ENCODE measurements around the gene HOXB2. TPM values are rescaled to one million over a fixed set of nuclear protein-coding genes. Genes with fewer than 3 reads are reported as not detected.

Gene HOXB2
- polyA plus RNA-seq, 3 donors: 1.6 to 3.8 (median 3.3) TPM

GRCh38 chr17:48556229-48556575 is 11.3 kb upstream of the HOXB2 start:
- H3K4me3 Mint-ChIP-seq: peak overlapping the region in 1 of 2 donors; percentile 66
- TF ChIP-seq, protein P1, sequence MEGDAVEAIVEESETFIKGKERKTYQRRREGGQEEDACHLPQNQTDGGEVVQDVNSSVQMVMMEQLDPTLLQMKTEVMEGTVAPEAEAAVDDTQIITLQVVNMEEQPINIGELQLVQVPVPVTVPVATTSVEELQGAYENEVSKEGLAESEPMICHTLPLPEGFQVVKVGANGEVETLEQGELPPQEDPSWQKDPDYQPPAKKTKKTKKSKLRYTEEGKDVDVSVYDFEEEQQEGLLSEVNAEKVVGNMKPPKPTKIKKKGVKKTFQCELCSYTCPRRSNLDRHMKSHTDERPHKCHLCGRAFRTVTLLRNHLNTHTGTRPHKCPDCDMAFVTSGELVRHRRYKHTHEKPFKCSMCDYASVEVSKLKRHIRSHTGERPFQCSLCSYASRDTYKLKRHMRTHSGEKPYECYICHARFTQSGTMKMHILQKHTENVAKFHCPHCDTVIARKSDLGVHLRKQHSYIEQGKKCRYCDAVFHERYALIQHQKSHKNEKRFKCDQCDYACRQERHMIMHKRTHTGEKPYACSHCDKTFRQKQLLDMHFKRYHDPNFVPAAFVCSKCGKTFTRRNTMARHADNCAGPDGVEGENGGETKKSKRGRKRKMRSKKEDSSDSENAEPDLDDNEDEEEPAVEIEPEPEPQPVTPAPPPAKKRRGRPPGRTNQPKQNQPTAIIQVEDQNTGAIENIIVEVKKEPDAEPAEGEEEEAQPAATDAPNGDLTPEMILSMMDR (IDR thresholded peaks at IDR 0.05): no peak
- intact Hi-C loops (cut with micrococcal nuclease): no loop called here
- no CpG with 5 or more reads among the region's 5 CpGs for WGBS (ENCODE audit: insufficient coverage)
- H3K27ac ChIP-seq (ENCODE audit: low read depth in 1 of 2, low read length in 2 of 2): no peak overlapping the region
- H3K27ac Mint-ChIP-seq: no peak overlapping the region
- peaks cover 50 to 62% (median 56%) of the 10 kb centered on the region in 3 donors for H3K27me3 Mint-ChIP-seq (ENCODE audit: low read depth in 3 of 3)
- DNase-seq: no peak
- H3K4me3 ChIP-seq (replicated peaks in 1 of 3; ENCODE audit: low read depth in 2 of 3, low read length in 3 of 3): no peak overlapping the region
- peaks cover 14% of the 10 kb centered on the region for H3K4me1 Mint-ChIP-seq
- no peaks in the 10 kb centered on the region for H3K79me2 ChIP-seq (ENCODE audit: insufficient read depth, low read length)
- no peaks in the 10 kb centered on the region for H4K20me1 ChIP-seq (ENCODE audit: insufficient read depth, low read length)
- no peak overlapping the region for H3K4me2 ChIP-seq (replicated peaks; ENCODE audit: extremely low read depth, low read length, poor library complexity, severe bottlenecking)
- H3K9me3 Mint-ChIP-seq: peaks cover 0 to 11% (median 0%) of the 10 kb centered on the region in 7 donors
- H3K36me3 Mint-ChIP-seq: peaks cover 2 to 12% of the 10 kb centered on the region in 2 donors
- peaks cover 21 to 49% of the 10 kb centered on the region in 2 donors for H3K27me3 ChIP-seq (ENCODE audit: control insufficient read depth in 2 of 2, insufficient read depth in 2 of 2, low read length in 2 of 2)
- H3K9ac ChIP-seq (ENCODE audit: insufficient read depth, low read length, poor library complexity, severe bottlenecking): no peak overlapping the region
- H3K9me3 ChIP-seq (replicated peaks in 1 of 2; ENCODE audit: control insufficient read depth in 1 of 2, insufficient read depth in 1 of 2, low read length in 2 of 2): no peaks in the 10 kb centered on the region
- no peaks in the 10 kb centered on the region for H3K36me3 ChIP-seq (replicated peaks in 1 of 2; ENCODE audit: control insufficient read depth in 1 of 2, insufficient read depth in 2 of 2, low read length in 2 of 2)
- H3K4me1 ChIP-seq (ENCODE audit: control insufficient read depth in 1 of 2, insufficient read depth in 2 of 2, low read length in 2 of 2): peaks cover 3 to 8% of the 10 kb centered on the region in 2 donors
- no peak overlapping the region for H2AFZ ChIP-seq (ENCODE audit: insufficient read depth, low read depth, low read length, poor library complexity, severe bottlenecking)

- Histone ChIP-seq H3K9ac (ENCODE audit: insufficient read depth, low read length, poor library complexity, severe bottlenecking) (no peak overlapping the region), H3K4me1 (ENCODE audit: control insufficient read depth in 1 of 2, insufficient read depth in 2 of 2, low read length in 2 of 2) (peaks cover 3 to 8% of the 10 kb centered on the region in 2 donors), H3K36me3 (replicated peaks in 1 of 2; ENCODE audit: control insufficient read depth in 1 of 2, insufficient read depth in 2 of 2, low read length in 2 of 2) (no peaks in the 10 kb centered on the region), H3K27ac (ENCODE audit: low read depth in 1 of 2, low read length in 2 of 2) (no peak overlapping the region), H3K4me3 (replicated peaks in 1 of 3; ENCODE audit: low read depth in 2 of 3, low read length in 3 of 3) (no peak overlapping the region), H3K4me2 (replicated peaks; ENCODE audit: extremely low read depth, low read length, poor library complexity, severe bottlenecking) (peak overlapping the region; percentile 11), H3K79me2 (ENCODE audit: insufficient read depth, low read length) (no peaks in the 10 kb centered on the region), H2AFZ (ENCODE audit: insufficient read depth, low read depth, low read length, poor library complexity, severe bottlenecking) (no peak overlapping the region), H4K20me1 (ENCODE audit: insufficient read depth, low read length) (no peaks in the 10 kb centered on the region), H3K27me3 (ENCODE audit: control insufficient read depth in 2 of 2, insufficient read depth in 2 of 2, low read length in 2 of 2) (peaks cover 21 to 49% of the 10 kb centered on the region in 2 donors), H3K9me3 (replicated peaks in 1 of 2; ENCODE audit: control insufficient read depth in 1 of 2, insufficient read depth in 1 of 2, low read length in 2 of 2) (no peaks in the 10 kb centered on the region)
- Mint-ChIP-seq H3K4me3 (peak overlapping the region; percentile 52 to 91), H3K27me3 (ENCODE audit: low read depth in 3 of 3) (peaks cover 50 to 60% (median 53%) of the 10 kb centered on the region in 3 donors), H3K9me3 (peaks cover 0 to 11% (median 0%) of the 10 kb centered on the region in 7 donors), H3K4me1 (peaks cover 12% of the 10 kb centered on the region), H3K36me3 (peaks cover 2 to 12% of the 10 kb centered on the region in 2 donors), H3K27ac (no peak overlapping the region)
- WGBS (ENCODE audit: insufficient coverage): 0% methylated on average over 19 of the region's 36 CpGs
- intact Hi-C loops (cut with micrococcal nuclease): no loop called here
- DNase-seq: no peak
- TF ChIP-seq, protein P1 (IDR thresholded peaks at IDR 0.05): no peak
Measured at GRCh38 chr17:48555258-48556228, 10.6 kb upstream of the HOXB2 start.

Data from CD14-positive monocyte (primary cell).